IPS-15b (cell line): ENCODE results near the gene OR8D1.

Source experiments
- H3K27me3 ChIP-seq: one replicate; pipeline ENCODE4 v1.6.1; 2013; ENCODE audit warnings: low read length; ENCODE audit not compliant: control insufficient read depth, insufficient read depth
- H3K36me3 ChIP-seq: one replicate; pipeline ENCODE4 v1.6.1; 2013; ENCODE audit warnings: low read length; ENCODE audit not compliant: control insufficient read depth, insufficient read depth
- H3K4me1 ChIP-seq: one replicate; pipeline ENCODE4 v1.6.1; 2013; ENCODE audit warnings: mild to moderate bottlenecking, low read length; ENCODE audit not compliant: control insufficient read depth, insufficient read depth
- H3K4me3 ChIP-seq: one replicate; pipeline ENCODE4 v1.5.1; 2013; ENCODE audit warnings: low read depth, low read length
- H3K9ac ChIP-seq: one replicate; pipeline ENCODE4 v1.6.1; 2013; ENCODE audit warnings: low read depth, mild to moderate bottlenecking, low read length
- H3K9me3 ChIP-seq: one replicate; pipeline ENCODE4 v1.6.1; 2013; ENCODE audit warnings: mild to moderate bottlenecking, low read length; ENCODE audit not compliant: control insufficient read depth, insufficient read depth

OR8D1 gene

GRCh38 chr11:124313849-124314248 lies at the start of gene OR8D1:
TSS of gene OR8D1 (minus strand) at chr11:124313949. CDS start at chr11:124310766, 3,183 bp downstream.
- H3K4me1 ChIP-seq = no peaks in the 10 kb centered on the region
- H3K27me3 ChIP-seq = no peaks in the 10 kb centered on the region
- H3K4me3 ChIP-seq = no peak within 1 kb of the TSS
- H3K36me3 ChIP-seq = no peaks in the 10 kb centered on the region
- no peaks in the 10 kb centered on the region for H3K9me3 ChIP-seq
- H3K9ac ChIP-seq = no peak within 1 kb of the TSS

GRCh38 chr11:124359566-124359965 lies 45.8 kb upstream of the OR8D1 start:
- no peaks in the 10 kb centered on the region for H3K9me3 ChIP-seq
- H3K4me3 ChIP-seq = no peak overlapping the region
- no peak overlapping the region for H3K9ac ChIP-seq
- no peaks in the 10 kb centered on the region for H3K4me1 ChIP-seq
- no peaks in the 10 kb centered on the region for H3K36me3 ChIP-seq
- H3K27me3 ChIP-seq = no peaks in the 10 kb centered on the region

- Histone ChIP-seq H3K9me3 (no peaks in the 10 kb centered on the region), H3K36me3 (no peaks in the 10 kb centered on the region), H3K27me3 (no peaks in the 10 kb centered on the region)
These were observed 32.7 kb upstream of the OR8D1 start for GRCh38 chr11:124346311-124346955.

GRCh38 chr11:124344346-124344745 lies 30.6 kb upstream of the OR8D1 start:
- H3K9ac ChIP-seq = no peak overlapping the region
- no peaks in the 10 kb centered on the region for H3K27me3 ChIP-seq
- H3K36me3 ChIP-seq = no peaks in the 10 kb centered on the region
- H3K4me1 ChIP-seq = no peaks in the 10 kb centered on the region
- H3K4me3 ChIP-seq = no peak overlapping the region
- no peaks in the 10 kb centered on the region for H3K9me3 ChIP-seq

More at GRCh38 chr11:124346311-124346955, 32.7 kb upstream of the OR8D1 start:
- no peaks in the 10 kb centered on the region for H3K4me1 ChIP-seq
- H3K4me3 ChIP-seq = no peak overlapping the region
- no peak overlapping the region for H3K9ac ChIP-seq

- Histone ChIP-seq H3K27me3 (no peaks in the 10 kb centered on the region), H3K4me1 (no peaks in the 10 kb centered on the region), H3K4me3 (no peak overlapping the region), H3K9ac (no peak overlapping the region), H3K9me3 (no peaks in the 10 kb centered on the region), H3K36me3 (no peaks in the 10 kb centered on the region)
These were observed 26.3 kb upstream of the OR8D1 start for GRCh38 chr11:124340142-124340447.

- Histone ChIP-seq H3K4me1 (no peaks in the 10 kb centered on the region), H3K36me3 (no peaks in the 10 kb centered on the region), H3K9me3 (no peaks in the 10 kb centered on the region), H3K9ac (no peak overlapping the region), H3K27me3 (no peaks in the 10 kb centered on the region), H3K4me3 (no peak overlapping the region)
These were observed 25.8 kb upstream of the OR8D1 start for GRCh38 chr11:124339396-124340141.

GRCh38 chr11:124331873-124332272 lies 18.1 kb upstream of the OR8D1 start:
- H3K4me1 ChIP-seq = no peaks in the 10 kb centered on the region
- no peaks in the 10 kb centered on the region for H3K27me3 ChIP-seq
- H3K9ac ChIP-seq = no peak overlapping the region
- no peaks in the 10 kb centered on the region for H3K9me3 ChIP-seq
- H3K4me3 ChIP-seq = no peak overlapping the region
- no peaks in the 10 kb centered on the region for H3K36me3 ChIP-seq

GRCh38 chr11:124329787-124330478 lies 16.2 kb upstream of the OR8D1 start:
- no peak overlapping the region for H3K4me3 ChIP-seq
- no peaks in the 10 kb centered on the region for H3K36me3 ChIP-seq
- H3K4me1 ChIP-seq = no peaks in the 10 kb centered on the region
- no peak overlapping the region for H3K9ac ChIP-seq
- no peaks in the 10 kb centered on the region for H3K9me3 ChIP-seq
- no peaks in the 10 kb centered on the region for H3K27me3 ChIP-seq

GRCh38 chr11:124327775-124328174 lies 14.0 kb upstream of the OR8D1 start:
- H3K9ac ChIP-seq = no peak overlapping the region
- no peaks in the 10 kb centered on the region for H3K9me3 ChIP-seq
- H3K36me3 ChIP-seq = no peaks in the 10 kb centered on the region
- no peak overlapping the region for H3K4me3 ChIP-seq
- no peaks in the 10 kb centered on the region for H3K27me3 ChIP-seq
- H3K4me1 ChIP-seq = no peaks in the 10 kb centered on the region

GRCh38 chr11:124322356-124322755 lies 8.6 kb upstream of the OR8D1 start:
- Histone ChIP-seq H3K27me3 (no peaks in the 10 kb centered on the region), H3K4me1 (no peaks in the 10 kb centered on the region), H3K36me3 (no peaks in the 10 kb centered on the region)

GRCh38 chr11:124320097-124320496 lies 6.3 kb upstream of the OR8D1 start, which contains the start of gene OR8D2:
TSS of gene OR8D2 (minus strand) at chr11:124320197. CDS start at chr11:124320197, 0 bp downstream.
- H3K36me3 ChIP-seq = no peaks in the 10 kb centered on the region
- H3K27me3 ChIP-seq = no peaks in the 10 kb centered on the region
- no peaks in the 10 kb centered on the region for H3K9me3 ChIP-seq
- no peak within 1 kb of the TSS for H3K4me3 ChIP-seq
- no peak within 1 kb of the TSS for H3K9ac ChIP-seq
- H3K4me1 ChIP-seq = no peaks in the 10 kb centered on the region

More at GRCh38 chr11:124322356-124322755, 8.6 kb upstream of the OR8D1 start:
- Histone ChIP-seq H3K9ac (no peak overlapping the region), H3K4me3 (no peak overlapping the region), H3K9me3 (no peaks in the 10 kb centered on the region)

GRCh38 chr11:124315052-124315451 lies 1.3 kb upstream of the OR8D1 start:
- Histone ChIP-seq H3K9me3 (no peaks in the 10 kb centered on the region), H3K9ac (no peak overlapping the region), H3K4me3 (no peak overlapping the region), H3K27me3 (no peaks in the 10 kb centered on the region), H3K4me1 (no peaks in the 10 kb centered on the region), H3K36me3 (no peaks in the 10 kb centered on the region)
